ENCODE measurements around the gene SETBP1. TPM values are rescaled to one million over a fixed set of nuclear protein-coding genes. Genes with fewer than 3 reads are reported as not detected.

SETBP1 gene
- total and polyA plus RNA-seq, 2 of the 4 experiments (the other 2 are of a cell fraction), result 0.19 to 0.36 TPM

DNA sequence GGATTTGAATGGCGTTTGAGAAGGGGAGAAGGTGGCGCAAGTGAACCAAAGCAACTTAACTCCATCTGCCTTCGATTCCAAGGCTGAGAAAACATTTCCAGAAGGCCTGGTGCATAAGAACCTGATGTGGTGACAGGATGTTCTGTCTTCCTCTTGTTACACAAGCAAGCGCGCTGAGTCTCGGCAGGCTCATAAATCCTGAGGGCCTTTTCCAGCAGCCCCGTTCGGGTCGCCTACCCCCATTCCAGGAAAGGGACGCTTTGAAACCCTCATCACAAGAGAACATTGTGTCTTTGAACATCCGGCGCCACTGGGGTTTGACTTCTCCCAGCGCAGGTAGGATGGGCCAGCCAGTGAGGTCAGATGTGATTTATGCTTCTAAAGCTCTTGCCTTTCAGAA lies 403.5 kb downstream of the SETBP1 start:
- Histone ChIP-seq H3K27ac (ENCODE audit: insufficient read depth, low read length) (no peak overlapping the region), H2BK15ac (ENCODE audit: low read depth, low read length) (no peak overlapping the region), H3K4me3 (ENCODE audit: insufficient read depth, low read depth, low read length) (no peak overlapping the region), H2AK5ac (ENCODE audit: low read depth, low read length) (no peak overlapping the region), H2BK5ac (ENCODE audit: low read depth, low read length, poor library complexity, severe bottlenecking) (no peak overlapping the region), H3K4ac (ENCODE audit: low read depth, low read length) (no peak overlapping the region), H3K18ac (ENCODE audit: low read depth, low read length) (no peak overlapping the region), H3K9ac (ENCODE audit: low read depth, low read length) (no peak overlapping the region), H3K4me2 (ENCODE audit: low read depth, low read length) (no peak overlapping the region), H3K79me1 (ENCODE audit: low read depth in 1 of 2, low read length in 2 of 2) (no peaks in the 10 kb centered on the region), H3K56ac (ENCODE audit: extremely low read depth, insufficient read depth, low read length) (no peak overlapping the region), H4K8ac (ENCODE audit: low read depth in 2 of 2, low read length in 2 of 2) (no peak overlapping the region), H3K4me1 (ENCODE audit: control insufficient read depth, insufficient read depth, low read length) (no peaks in the 10 kb centered on the region), H4K20me1 (ENCODE audit: insufficient read depth, low read length) (no peaks in the 10 kb centered on the region), H3K9me3 (ENCODE audit: control insufficient read depth, insufficient read depth, low read length) (no peaks in the 10 kb centered on the region), H3K14ac (replicated peaks; ENCODE audit: low read depth, low read length) (no peak overlapping the region), H4K5ac (ENCODE audit: low read depth, low read length) (no peak overlapping the region), H2AK9ac (replicated peaks; ENCODE audit: low read depth, low read length, poor library complexity) (no peak overlapping the region), H2BK120ac (ENCODE audit: low read depth, low read length) (no peak overlapping the region), H3K36me3 (ENCODE audit: control insufficient read depth, insufficient read depth, low read length) (no peaks in the 10 kb centered on the region), H2BK20ac (ENCODE audit: low read depth, low read length) (no peak overlapping the region), H3K27me3 (ENCODE audit: control insufficient read depth, insufficient read depth, low read length) (peaks cover 16% of the 10 kb centered on the region), H3K9me1 (ENCODE audit: insufficient read depth, low read length) (no peaks in the 10 kb centered on the region), H3K23ac (ENCODE audit: low read depth, low read length) (no peak overlapping the region), H4K91ac (ENCODE audit: insufficient read depth, low read depth, low read length) (no peak overlapping the region), H2AFZ (replicated peaks; ENCODE audit: low read length, poor library complexity) (no peak overlapping the region)
- ChIA-PET CTCF (no interaction called here), POLR2A (ENCODE audit: unreplicated experiment) (no interaction called here)
- in situ Hi-C loops (cut with MboI; ENCODE audit: low sequenced_read_pairs), result no loop called here
- TF ChIP-seq MAFK (IDR thresholded peaks at IDR 0.05; ENCODE audit: low read depth, low read length), result no peak
- no peak for TF ChIP-seq RAD21 (IDR thresholded peaks at IDR 0.05; ENCODE audit: low read length)
- no peak for TF ChIP-seq BHLHE40 (IDR thresholded peaks at IDR 0.05; ENCODE audit: low read depth, low read length)
- no peak for TF ChIP-seq MXI1 (IDR thresholded peaks at IDR 0.05; ENCODE audit: borderline replicate concordance, low read depth, low read length)
- TF ChIP-seq CEBPB (IDR thresholded peaks at IDR 0.05; ENCODE audit: low read depth, low read length), result no peak
- TF ChIP-seq CTCF (conservative IDR thresholded peaks at IDR 0.05; ENCODE audit: low read depth, low read length), result no peak
- no peak for TF ChIP-seq SMC3 (IDR thresholded peaks at IDR 0.05; ENCODE audit: low read depth, low read length)
- no peak for TF ChIP-seq MAZ (IDR thresholded peaks at IDR 0.05; ENCODE audit: borderline replicate concordance, low read depth, low read length)
- no peak for TF ChIP-seq NFE2L2 (IDR thresholded peaks at IDR 0.05; ENCODE audit: low read depth, low read length)
- TF ChIP-seq FOS (IDR thresholded peaks at IDR 0.05; ENCODE audit: low read depth, low read length), result no peak
- no peak for TF ChIP-seq ELK1 (IDR thresholded peaks at IDR 0.05; ENCODE audit: borderline replicate concordance, low read depth, low read length)
- no peak for TF ChIP-seq RCOR1 (IDR thresholded peaks at IDR 0.05; ENCODE audit: insufficient replicate concordance, low read length)
- no peak for TF ChIP-seq RFX5 (IDR thresholded peaks at IDR 0.05; ENCODE audit: low read depth, low read length)
- no peak for TF ChIP-seq USF2 (IDR thresholded peaks at IDR 0.05; ENCODE audit: low read depth, low read length)
- no peak for TF ChIP-seq POLR2A (IDR thresholded peaks at IDR 0.05; ENCODE audit: low read depth, low read length)
- dilution Hi-C loops (cut with HindIII; ENCODE audit: low sequenced_read_pairs, unreplicated experiment), result no loop called here
- no peak for DNase-seq
- no peak for ATAC-seq (ENCODE audit: low read depth)
- 60% methylated on average over 3 of the region's 13 CpGs; no CpG with 5 or more reads in 1 of the 2 experiments for WGBS, 2 experiments (ENCODE audit: extremely low coverage in 2 of 2, insufficient read length in 1 of 2)
- intact Hi-C loops (cut with micrococcal nuclease), result no loop called here
- BruUV-seq (replicated peaks), result no TSS peak

All from IMR-90 (cell line).